Bone marrow (tissue), 2 donors: ENCODE measurements around the gene DYRK1B.
"Not testable (repeated sequence)": the region's sequence is repeated elsewhere in the genome, so short reads cannot be mapped to it uniquely, and the experiment has no call there.

Experiments
- DNase-seq, 2 donors: peaks; one replicate each; lab custom pipeline; 2025; lab: John Stamatoyannopoulos, UW

DYRK1B gene

DNA sequence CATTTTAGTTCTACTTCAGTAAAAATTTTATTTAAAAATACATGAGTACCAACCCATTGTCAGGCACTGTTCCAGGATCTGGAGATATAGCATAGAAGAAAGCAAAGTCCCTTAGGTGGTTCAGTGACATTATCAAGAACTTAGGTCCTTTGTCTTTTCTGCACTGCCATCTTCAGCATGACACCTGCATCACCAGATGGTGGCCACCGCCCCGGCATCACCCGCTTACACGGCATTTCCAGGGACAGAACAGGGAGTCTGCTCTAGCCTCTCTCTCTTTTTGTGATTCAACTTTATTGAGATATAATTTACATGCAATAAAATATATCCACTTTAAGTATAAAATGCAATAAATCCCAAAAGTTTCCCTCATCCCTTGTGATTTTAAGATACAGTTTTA, 23.5 kb downstream of the DYRK1B start:
- DNase-seq = no peak

DNA sequence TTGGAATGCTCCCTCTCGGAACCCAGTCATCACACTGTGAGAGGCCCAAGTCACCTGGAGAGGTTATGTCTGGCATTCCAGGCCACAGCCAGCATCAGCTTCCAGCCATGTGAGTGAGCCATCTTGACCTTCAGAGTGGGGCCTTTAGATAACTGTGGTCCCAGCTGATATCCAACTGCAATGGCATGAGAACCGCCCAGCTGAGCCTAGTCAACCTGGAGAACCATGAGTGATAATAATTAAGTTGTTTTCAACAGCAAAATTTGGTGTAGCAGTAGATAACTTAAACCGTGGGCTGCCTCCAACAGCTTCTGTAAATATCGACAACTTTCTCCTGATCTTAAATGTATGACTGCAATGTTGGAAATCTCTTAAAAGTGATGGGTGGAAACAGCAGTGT, 24.6 kb downstream of the DYRK1B start:
- no peak for DNase-seq

DNA sequence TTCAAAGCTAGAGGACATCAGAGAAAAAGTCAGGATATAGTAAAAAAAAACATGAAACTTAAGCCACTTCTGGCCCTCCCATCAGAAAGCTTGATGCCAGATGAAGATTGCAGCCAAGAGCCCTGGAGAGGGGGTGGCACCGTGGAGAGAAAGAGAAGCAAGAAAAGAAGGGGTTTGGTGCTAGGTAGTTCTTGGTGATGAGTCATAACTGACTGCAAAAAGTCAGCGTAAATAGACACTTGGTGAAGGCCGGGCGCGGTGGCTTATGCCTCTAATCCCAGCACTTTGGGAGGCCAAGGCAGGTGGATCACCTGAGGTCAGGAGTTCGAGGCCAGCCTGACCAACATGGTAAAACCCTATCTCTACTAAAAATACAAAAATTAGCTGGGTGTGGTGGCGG, 25.3 kb downstream of the DYRK1B start:
- not testable (repeated sequence) for DNase-seq

DNA sequence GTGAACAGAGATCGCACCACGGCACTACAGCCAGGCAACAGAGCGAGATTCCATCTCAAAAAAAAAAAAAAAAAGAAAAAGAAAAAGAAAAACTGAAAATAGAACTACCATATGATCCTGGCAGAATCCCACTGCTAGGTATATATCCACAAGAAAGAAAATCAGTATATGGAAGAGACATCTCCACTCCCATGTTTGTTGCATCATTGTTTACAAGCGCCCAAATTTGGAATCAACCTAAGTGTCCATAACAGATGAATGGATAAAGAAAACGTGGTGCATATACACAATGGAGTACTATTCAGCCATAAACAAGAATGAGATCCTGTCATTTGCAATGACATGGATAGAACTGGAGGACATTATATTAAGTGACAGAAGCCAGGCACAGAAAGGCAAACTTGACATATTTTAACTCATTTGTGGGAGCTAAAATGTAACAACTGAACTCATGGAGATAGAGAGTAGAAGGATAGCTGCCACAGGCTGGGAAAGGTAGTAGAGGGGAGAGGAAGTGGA, 26.1 kb downstream of the DYRK1B start:
- DNase-seq = no peak

DNA sequence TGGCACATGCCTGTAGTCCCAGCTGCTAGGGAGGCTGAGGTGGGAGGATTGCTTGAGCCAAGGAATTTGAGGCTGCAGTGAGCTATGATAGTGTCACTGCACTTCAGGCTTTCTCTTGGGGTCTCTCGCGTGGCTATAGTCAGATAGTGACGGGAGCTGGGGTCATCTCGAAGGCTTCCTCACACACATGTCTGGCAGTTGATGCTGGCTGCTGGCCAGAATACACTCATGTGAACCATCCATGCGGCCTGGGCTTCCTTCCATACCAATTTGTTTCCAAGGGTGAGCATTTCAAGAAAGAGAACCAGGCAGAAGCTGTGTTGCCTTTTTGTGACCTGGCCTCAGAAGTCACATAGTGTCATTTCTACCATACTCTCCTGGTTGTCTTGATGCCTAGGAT, 28.9 kb downstream of the DYRK1B start:
- DNase-seq = no peak

DNA sequence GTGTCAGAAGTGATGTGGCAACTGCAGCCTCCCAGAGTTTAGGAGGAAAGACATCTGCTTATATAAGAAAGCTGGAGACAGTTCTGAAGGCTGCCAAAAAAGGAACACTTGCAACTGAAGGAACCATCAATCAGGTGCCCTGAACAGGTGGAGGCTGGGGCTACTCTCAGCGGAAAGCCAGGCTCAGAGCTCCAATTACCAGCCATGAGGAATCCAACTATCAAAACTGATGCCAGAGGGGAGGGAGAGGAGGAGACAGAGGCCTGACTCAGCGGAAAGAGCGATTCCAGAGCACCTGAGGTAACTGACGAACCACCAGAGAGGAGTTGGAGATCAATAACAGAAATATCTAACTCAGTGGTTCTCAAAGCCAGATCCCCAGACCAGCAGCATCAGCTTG, 31.0 kb downstream of the DYRK1B start:
- DNase-seq = no peak

DNA sequence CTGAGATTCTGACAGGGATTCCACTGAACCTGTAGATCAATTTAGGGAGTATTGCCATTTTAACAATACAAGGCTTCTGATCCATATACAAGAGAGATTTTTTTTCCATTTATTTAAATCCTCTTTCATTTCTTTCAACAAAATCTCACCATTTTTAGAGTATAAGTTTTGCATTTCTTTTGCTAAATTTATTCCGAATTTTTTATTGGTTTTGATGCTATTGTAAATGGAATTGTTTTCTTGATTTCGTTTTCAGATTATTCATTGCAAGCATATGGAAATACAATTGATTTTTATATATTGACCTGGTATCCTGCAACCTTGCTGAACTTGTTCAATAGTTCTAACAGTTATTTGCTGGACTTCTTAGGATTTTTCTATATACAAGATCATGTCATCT, 36.9 kb downstream of the DYRK1B start:
- no peak for DNase-seq

DNA sequence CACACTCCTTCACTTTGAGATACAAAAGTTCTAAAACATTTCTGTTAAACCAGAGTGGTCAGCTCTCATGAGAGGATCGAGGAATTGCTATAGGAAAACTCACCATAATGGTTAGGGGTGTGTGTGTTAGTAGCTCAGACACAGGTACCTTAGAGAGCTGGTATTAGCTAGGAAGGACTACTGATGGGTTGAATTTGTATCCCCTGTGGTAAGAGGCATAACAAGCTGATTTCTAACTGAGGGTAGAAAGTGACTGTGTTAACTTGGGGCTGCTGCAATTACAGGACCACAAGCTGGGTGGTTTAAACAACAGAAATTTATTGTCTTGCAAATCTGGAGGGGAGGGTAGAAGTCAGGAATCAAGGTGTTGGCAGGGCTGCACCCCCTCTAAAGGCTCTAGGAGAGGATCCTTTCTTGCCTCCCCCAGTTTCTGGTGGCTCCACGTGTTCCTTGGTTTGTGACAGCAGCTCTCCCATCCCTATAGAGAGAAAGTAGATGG, 37.9 kb downstream of the DYRK1B start:
- no peak for DNase-seq

DNA sequence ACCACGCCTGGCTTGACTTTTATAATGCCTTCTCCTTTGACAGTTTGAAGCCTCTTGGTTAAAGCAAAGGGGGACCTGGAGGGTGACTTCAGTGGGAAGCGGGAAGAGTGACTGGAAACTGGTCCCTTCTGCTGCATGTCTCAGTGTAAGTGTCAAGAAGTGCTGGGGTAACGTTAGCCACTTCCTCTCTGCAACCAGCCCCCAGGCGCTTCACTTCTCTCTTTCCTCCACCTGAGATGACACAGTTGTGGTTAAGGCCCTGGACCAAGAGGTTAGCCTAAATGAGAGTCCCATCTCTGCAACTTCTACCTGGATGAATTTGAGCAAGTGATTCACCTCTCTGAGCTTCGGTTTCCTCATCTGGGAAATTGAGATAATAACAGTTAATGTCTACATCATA, 39.0 kb downstream of the DYRK1B start:
- no peak for DNase-seq

DNA sequence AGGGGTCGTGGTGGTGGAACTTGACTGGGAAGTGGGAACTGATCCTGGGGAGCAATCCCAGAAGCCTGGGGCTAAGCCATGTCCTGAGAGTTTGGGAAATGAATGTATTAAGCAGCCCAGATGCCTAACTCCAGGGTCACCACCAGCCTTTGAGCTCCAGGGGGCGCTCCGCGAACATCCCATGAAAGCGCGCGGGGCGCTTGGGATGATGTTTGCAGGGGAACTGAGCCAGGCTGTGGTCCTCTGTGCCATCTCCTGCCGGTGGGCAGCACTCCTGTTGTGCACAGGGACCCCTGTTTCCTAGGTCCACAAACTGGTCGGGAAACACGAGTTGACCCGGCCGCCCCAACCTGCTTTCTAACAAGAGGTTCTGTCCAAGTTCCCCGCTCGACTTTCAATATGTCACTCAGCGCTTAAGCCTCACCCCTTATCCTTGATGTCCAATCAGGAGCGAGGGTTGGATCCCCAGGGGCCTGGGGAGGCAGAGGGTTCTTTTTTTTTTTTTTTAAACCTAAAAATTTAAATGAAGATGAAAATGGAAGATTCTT, 40.9 kb downstream of the DYRK1B start:
- DNase-seq = peak; percentile 43 to 68

DNA sequence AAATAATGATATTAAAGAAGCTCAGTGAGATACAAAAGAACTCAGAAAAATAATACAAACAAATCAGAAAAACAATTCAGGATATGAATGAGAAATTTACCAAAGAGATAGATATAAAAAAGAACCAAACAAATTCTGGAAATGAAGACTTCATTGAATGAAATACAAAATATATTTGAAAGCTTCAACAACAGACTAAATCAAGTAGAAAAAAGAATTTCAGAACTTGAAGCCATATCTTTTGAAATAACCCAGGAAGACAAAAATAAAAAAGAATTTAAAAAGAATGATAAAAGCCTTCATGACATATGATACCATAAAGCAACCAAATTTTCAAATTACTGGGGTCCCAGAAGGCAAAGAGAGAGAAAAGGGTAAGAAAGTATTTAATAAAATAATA, 45.7 kb downstream of the DYRK1B start:
- no peak for DNase-seq

DNA sequence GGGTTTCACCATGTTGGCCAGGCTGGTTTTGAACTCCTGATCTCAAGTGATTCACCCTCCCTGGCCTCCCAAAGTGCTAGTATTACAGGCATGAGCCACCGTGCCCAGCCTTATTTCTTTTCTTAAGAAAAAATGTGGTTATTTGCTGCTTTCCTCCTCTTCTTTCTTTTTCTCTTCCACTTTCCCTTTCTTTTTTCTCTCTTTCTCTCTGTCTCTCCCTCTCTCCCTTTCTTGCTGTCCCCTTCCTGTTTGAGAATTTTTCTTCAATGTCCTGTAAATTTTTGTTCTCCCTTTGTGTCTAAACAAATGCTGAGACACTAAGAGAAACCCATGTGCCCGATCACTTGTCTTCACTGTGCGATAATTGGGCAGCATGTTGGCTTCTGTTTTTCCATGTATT, 53.1 kb downstream of the DYRK1B start:
- no peak for DNase-seq

DNA sequence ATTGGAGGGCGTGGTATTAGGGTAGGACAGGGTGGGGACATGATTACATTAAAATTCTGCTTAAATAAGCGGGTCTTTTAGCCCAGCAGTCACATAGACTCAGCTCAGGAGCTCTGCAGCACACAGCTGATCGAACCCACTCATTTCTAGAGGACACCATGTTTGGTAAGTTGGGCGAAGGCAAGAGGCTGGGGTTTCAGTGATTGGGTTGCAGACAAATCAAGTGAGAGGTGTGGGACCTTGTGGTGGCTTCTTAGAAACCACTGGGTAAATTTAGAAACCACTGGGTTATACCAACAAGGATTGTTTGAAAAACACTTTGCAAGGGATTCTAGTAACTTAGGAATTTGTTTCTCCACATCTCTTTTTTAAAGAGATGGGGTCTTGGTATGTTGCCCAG, 55.2 kb downstream of the DYRK1B start, which contains the start of gene LEUTX:
LEUTX (plus strand) TSS at position 92 of the 400 bp plus-strand sequence; CDS start at position 159, 67 bp downstream.
- DNase-seq = no peak
